H1 (cell line): Measurements from ENCODE around the gene ISM1. TPM values are rescaled to one million over a fixed set of nuclear protein-coding genes. Genes with fewer than 3 reads are reported as not detected.

Experiments used
- CTCF ChIA-PET: fragments of 300-600 bp; sonication (Branson Sonifier 250); formaldehyde crosslinking; loops from one replicate; lab custom pipeline; 2021; ENCODE audit not compliant: partially characterized antibody; lab: Charles Lee
- POLR2A ChIA-PET: fragments of 300-600 bp; sonication (Branson Sonifier 250); formaldehyde crosslinking; loops from one replicate; lab custom pipeline; 2021; ENCODE audit warnings: inconsistent platforms; ENCODE audit not compliant: partially characterized antibody; lab: Charles Lee
- DNase-seq, 2 experiments: peaks; one replicate each; pipeline versions ENCODE4 v3.0.0 to v3.0.0-alpha.2; 2010 to 2022; ENCODE audit warnings: low spot score in 2 of 2, low read depth in 1 of 2, mixed read lengths in 1 of 2
- FAIRE-seq: peaks from 2 replicates; lab custom pipeline; 2011; peaks lifted over from hg19 to GRCh38; lab: Jason Lieb, UNC
- H2AFZ ChIP-seq: 2 replicates; pipeline ENCODE4 v1.8.1; 2012; ENCODE audit warnings: low read length, inconsistent platforms
- H2AK5ac ChIP-seq: 2 replicates; pipeline ENCODE4 v1.6.1; 2013; ENCODE audit warnings: low read depth, low read length
- H2BK120ac ChIP-seq: replicated peaks from 2 replicates; pipeline ENCODE3; 2013; ENCODE audit warnings: low read depth, low read length, inconsistent platforms
- H2BK12ac ChIP-seq: 2 replicates; pipeline ENCODE4 v1.6.1; 2013; ENCODE audit warnings: low read depth, low read length
- H2BK15ac ChIP-seq: 2 replicates; pipeline ENCODE4 v1.6.1; 2013; ENCODE audit warnings: low read length
- H2BK20ac ChIP-seq: 2 replicates; pipeline ENCODE4 v1.6.1; 2013; ENCODE audit warnings: low read length
- H2BK5ac ChIP-seq: 2 replicates; pipeline ENCODE4 v1.6.1; 2013; ENCODE audit warnings: low read depth, low read length
- H3K14ac ChIP-seq: 2 replicates; pipeline ENCODE4 v1.6.1; 2013; ENCODE audit warnings: inconsistent platforms; ENCODE audit not compliant: insufficient read length
- H3K18ac ChIP-seq: 2 replicates; pipeline ENCODE4 v1.6.1; 2013; ENCODE audit warnings: low read length; ENCODE audit errors: extremely low read depth
- H3K23ac ChIP-seq: 2 replicates; pipeline ENCODE4 v1.6.1; 2013; ENCODE audit warnings: inconsistent platforms; ENCODE audit not compliant: insufficient read length
- H3K23me2 ChIP-seq: 2 replicates; pipeline ENCODE4 v1.6.1; 2013; ENCODE audit warnings: low read depth, low read length
- H3K27ac ChIP-seq: 2 replicates; pipeline ENCODE4 v1.6.1; 2011; ENCODE audit warnings: low read depth, low read length, inconsistent platforms
- H3K27me3 ChIP-seq, 4 experiments: replicated peaks in 1 of 4; 1 replicate in 1 of 4; 2 replicates in 3 of 4; pipeline versions ENCODE4 v1.6.1 to v1.8.1; 2011 to 2013; ENCODE audit warnings: low read length in 3 of 4, mild to moderate bottlenecking in 3 of 4, inconsistent platforms in 2 of 4, mixed read lengths in 2 of 4, moderate library complexity in 1 of 4; ENCODE audit not compliant: control insufficient read depth in 3 of 4, insufficient read depth in 3 of 4; ENCODE audit errors: extremely low read depth in 1 of 4
- H3K36me3 ChIP-seq, 4 experiments: 2 replicates each; pipeline versions ENCODE4 v1.6.1 to v1.8.1; 2011 to 2013; ENCODE audit warnings: mild to moderate bottlenecking in 4 of 4, low read length in 3 of 4, moderate library complexity in 2 of 4, control low read depth in 1 of 4, inconsistent platforms in 1 of 4; ENCODE audit not compliant: insufficient read depth in 4 of 4, control insufficient read depth in 2 of 4
- H3K4ac ChIP-seq: replicated peaks from 2 replicates; pipeline ENCODE3; 2013; ENCODE audit warnings: low read length, low read depth, mixed read lengths, inconsistent platforms; ENCODE audit not compliant: insufficient read length
- H3K4me1 ChIP-seq, 4 experiments: replicated peaks in 1 of 4; 1 replicate in 1 of 4; 2 replicates in 3 of 4; pipeline versions ENCODE4 v1.6.1 to v1.8.1; 2011 to 2013; ENCODE audit warnings: low read length in 3 of 4, inconsistent platforms in 2 of 4, mixed read lengths in 1 of 4; ENCODE audit not compliant: insufficient read depth in 4 of 4, control insufficient read depth in 3 of 4
- H3K4me2 ChIP-seq, 2 experiments: 2 replicates each; pipeline versions ENCODE4 v1.6.1 to v1.8.1; 2011 to 2013; ENCODE audit warnings: low read depth in 2 of 2, low read length in 2 of 2, control low read depth in 1 of 2, inconsistent platforms in 1 of 2, mild to moderate bottlenecking in 1 of 2; ENCODE audit not compliant: insufficient read depth in 1 of 2
- H3K4me3 ChIP-seq, 4 experiments: fragments of 200-600, 300-600 bp in 1 of 4; sonication (generic), shearing (Covaris generic), sonication (Bioruptor Twin) in 1 of 4; 2 replicates each; pipeline versions ENCODE4 v1.5.1 to v1.8.1; 2011 to 2016; ENCODE audit warnings: low read length in 4 of 4, low read depth in 3 of 4, control low read depth in 2 of 4, inconsistent platforms in 2 of 4, mild to moderate bottlenecking in 2 of 4, mixed read lengths in 1 of 4, moderate library complexity in 1 of 4; ENCODE audit not compliant: insufficient read depth in 2 of 4; ENCODE audit errors: extremely low read depth in 1 of 4
- H3K56ac ChIP-seq: replicated peaks from 2 replicates; pipeline ENCODE3; 2013; ENCODE audit warnings: low read depth, mild to moderate bottlenecking, mixed read lengths, low read length, inconsistent platforms; ENCODE audit not compliant: insufficient read length
- H3K79me1 ChIP-seq: 2 replicates; pipeline ENCODE4 v1.6.1; 2013; ENCODE audit warnings: low read depth, low read length, control low read depth
- H3K79me2 ChIP-seq, 2 experiments: 2 replicates each; pipeline versions ENCODE4 v1.6.1 to v1.8.1; 2012 to 2013; ENCODE audit warnings: low read length in 2 of 2, mild to moderate bottlenecking in 2 of 2, inconsistent platforms in 1 of 2; ENCODE audit not compliant: insufficient read depth in 2 of 2, control insufficient read depth in 1 of 2
- H3K9ac ChIP-seq, 4 experiments: replicated peaks in 1 of 4; 1 replicate in 1 of 4; 2 replicates in 3 of 4; pipeline versions ENCODE4 v1.6.1 to v1.8.1; 2011 to 2013; ENCODE audit warnings: low read depth in 3 of 4, low read length in 3 of 4, control low read depth in 2 of 4, mild to moderate bottlenecking in 2 of 4, moderate library complexity in 2 of 4, inconsistent platforms in 1 of 4; ENCODE audit errors: extremely low read depth in 1 of 4
- H3K9me3 ChIP-seq, 2 experiments: 2 replicates each; pipeline versions ENCODE4 v1.6.1 to v1.8.1; 2012 to 2013; ENCODE audit warnings: mild to moderate bottlenecking in 2 of 2, moderate library complexity in 2 of 2, control low read depth in 1 of 2, inconsistent platforms in 1 of 2, low read depth in 1 of 2, low read length in 1 of 2, mixed read lengths in 1 of 2; ENCODE audit not compliant: insufficient read depth in 2 of 2
- H4K20me1 ChIP-seq, 2 experiments: replicated peaks in 1 of 2; 2 replicates each; pipeline versions ENCODE3 to v1.8.1; 2011 to 2013; ENCODE audit warnings: inconsistent platforms in 2 of 2, low read length in 2 of 2, mild to moderate bottlenecking in 1 of 2; ENCODE audit not compliant: insufficient read depth in 2 of 2, control insufficient read depth in 1 of 2
- H4K5ac ChIP-seq: 2 replicates; pipeline ENCODE4 v1.6.1; 2013; ENCODE audit warnings: low read length, low read depth, mixed read lengths, inconsistent platforms; ENCODE audit not compliant: insufficient read length
- H4K8ac ChIP-seq: 2 replicates; pipeline ENCODE4 v1.8.0; 2013; ENCODE audit warnings: mild to moderate bottlenecking, moderate library complexity, low read length, inconsistent platforms; ENCODE audit not compliant: insufficient read depth; ENCODE audit errors: extremely low read depth
- H4K91ac ChIP-seq: replicated peaks from 2 replicates; pipeline ENCODE3; 2013; ENCODE audit warnings: low read length, mixed read lengths, inconsistent platforms; ENCODE audit not compliant: insufficient read length
- ASH2L ChIP-seq: fragments of 200-600, 300-600 bp; sonication (generic); IDR thresholded peaks from one replicate; pipeline ENCODE4 v1.7.1; 2017; ENCODE audit warnings: low read length
- BACH1 ChIP-seq: IDR thresholded peaks from 2 replicates; pipeline ENCODE4 v1.6.1; 2012; ENCODE audit warnings: low read length, improper control_type of control experiment
- BRCA1 ChIP-seq: IDR thresholded peaks from 2 replicates; pipeline ENCODE4 v1.6.1; 2012; ENCODE audit warnings: low read depth, low read length, improper control_type of control experiment
- EGR1 ChIP-seq: IDR thresholded peaks from 2 replicates; pipeline ENCODE4 v1.6.1; 2011; ENCODE audit warnings: low read depth, low read length, borderline replicate concordance
- EP300 ChIP-seq, 2 experiments: IDR thresholded peaks; 1 replicate in 1 of 2; 2 replicates in 1 of 2; pipeline ENCODE4 v1.6.1; 2011 to 2012; ENCODE audit warnings: low read depth in 2 of 2, low read length in 2 of 2, mild to moderate bottlenecking in 2 of 2, borderline replicate concordance in 1 of 2, inconsistent platforms in 1 of 2, moderate library complexity in 1 of 2
- FOSL1 ChIP-seq: IDR thresholded peaks from 2 replicates; pipeline ENCODE4 v1.6.1; 2011; ENCODE audit warnings: mild to moderate bottlenecking, low read depth, low read length, moderate library complexity; ENCODE audit not compliant: insufficient read depth
- PHF8 ChIP-seq: fragments of 200-600 bp; sonication (generic); conservative IDR thresholded peaks from 2 replicates; pipeline ENCODE4 v1.7.1; 2012; ENCODE audit warnings: low read depth, mild to moderate bottlenecking, inconsistent platforms, low read length, moderate library complexity
- POLR2A ChIP-seq, 2 experiments: IDR thresholded peaks; 1 replicate in 1 of 2; 2 replicates in 1 of 2; pipeline ENCODE4 v1.6.1; 2011; ENCODE audit warnings: low read depth in 2 of 2, low read length in 2 of 2, mild to moderate bottlenecking in 2 of 2; ENCODE audit errors: control extremely low read depth in 1 of 2
- RFX5 ChIP-seq: IDR thresholded peaks from 2 replicates; pipeline ENCODE4 v1.6.1; 2011; ENCODE audit warnings: low read depth, low read length, improper control_type of control experiment, borderline replicate concordance
- SIX5 ChIP-seq: IDR thresholded peaks from 2 replicates; pipeline ENCODE4 v1.6.1; 2011; ENCODE audit warnings: mild to moderate bottlenecking, low read depth, low read length
- SRF ChIP-seq: IDR thresholded peaks from 2 replicates; pipeline ENCODE4 v1.6.1; 2011; ENCODE audit warnings: mild to moderate bottlenecking, low read depth, low read length, moderate library complexity
- TAF1 ChIP-seq: IDR thresholded peaks from 2 replicates; pipeline ENCODE4 v1.6.1; 2011; ENCODE audit warnings: mild to moderate bottlenecking, low read depth, low read length
- TAF7 ChIP-seq: optimal IDR thresholded peaks from 2 replicates; pipeline ENCODE3; 2011; ENCODE audit warnings: low read depth, mild to moderate bottlenecking, inconsistent platforms, low read length, moderate library complexity, borderline replicate concordance
- TCF12 ChIP-seq: IDR thresholded peaks from 2 replicates; pipeline ENCODE4 v1.6.1; 2011; ENCODE audit warnings: low read depth, mild to moderate bottlenecking, low read length
- WGBS, 2 experiments: shearing (Covaris generic) in 1 of 2; methylation state at CpG; one replicate each; pipeline versions ENCODE4 v1.1.6 to v1.1.7; 2013 to 2015; ENCODE audit warnings: low lambda C conversion rate in 2 of 2, mixed read lengths in 2 of 2, inconsistent platforms in 1 of 2, low coverage in 1 of 2, missing lambda C conversion rate in 1 of 2; ENCODE audit not compliant: insufficient replicate concordance in 2 of 2, insufficient coverage in 1 of 2, insufficient read length in 1 of 2; ENCODE audit errors: extremely low coverage in 1 of 2, missing lambda C conversion rate in 1 of 2; 5-methylcytosine and 5-hydroxymethylcytosine counted together
- polyA plus RNA-seq, 7 experiments: library from polyadenylated mRNA; depleted of rRNA in 3 of 7; stranded (reverse) in 5 of 7; unstranded in 2 of 7; fragments of >200 nt in 5 of 7; fragments of 200-250 nt in 2 of 7; gene quantifications; 1 replicate in 5 of 7; 2 replicates in 1 of 7; 4 replicates in 1 of 7; pipeline versions ENCODE4 v1.2.1 to v1.2.3, GENCODE V29; 2011 to 2013; ENCODE audit warnings: missing spikeins in 2 of 7, mixed read lengths in 2 of 7
- total RNA-seq: library from RNA; stranded (reverse); fragmentation: NEBNext Ultra II Directional; extraction: Animal tissue kit (Norgen Biotek cat#: 25700); gene quantifications from 2 replicates; pipeline ENCODE4 v1.2.1, GENCODE V29; 2021

ISM1 gene
- total and polyA plus RNA-seq, 2 of the 8 experiments (the other 6 are each of a cell fraction or from before 2014, with no cell fraction given): 0.62 to 0.97 TPM

- no peak overlapping the region for H2BK120ac ChIP-seq
- H2BK5ac ChIP-seq: no peak overlapping the region
- no peak overlapping the region for H2BK15ac ChIP-seq
- DNase-seq: no peak
- H3K36me3 ChIP-seq: no peaks in the 10 kb centered on the region
- no peak overlapping the region for H3K4me2 ChIP-seq
- H3K18ac ChIP-seq: no peak overlapping the region
- no peak overlapping the region for H2BK20ac ChIP-seq
- POLR2A ChIA-PET: no interaction called here
- H3K23ac ChIP-seq: no peak overlapping the region
- H3K79me1 ChIP-seq: no peaks in the 10 kb centered on the region
- H4K20me1 ChIP-seq: peaks cover 0 to 1% of the 10 kb centered on the region in 2 experiments
- H3K79me2 ChIP-seq: no peaks in the 10 kb centered on the region
- 82% methylated on average over 9 of the region's 9 CpGs; no CpG with 5 or more reads in 1 of the 2 experiments for WGBS, 2 experiments
- no peaks in the 10 kb centered on the region for H3K9me3 ChIP-seq
- H3K4me3 ChIP-seq: no peak overlapping the region
- H2BK12ac ChIP-seq: no peak overlapping the region
- CTCF ChIA-PET: interaction anchor here (0.6 to 2.7 kb wide), 11 partner anchors 9 to 324 kb away, joined by 3 to 10 read pairs (median 3); no protein-coding TSS in a partner anchor
- FAIRE-seq: no peak
- H4K8ac ChIP-seq: no peak overlapping the region
- peaks cover 2 to 6% (median 3%) of the 10 kb centered on the region in 4 experiments; a peak in 3 of 7 replicates for H3K4me1 ChIP-seq
- H4K91ac ChIP-seq: no peak overlapping the region
- TF ChIP-seq ASH2L: no peak
- no peak for TF ChIP-seq EGR1
- TF ChIP-seq POLR2A (IDR thresholded peaks at IDR 0.05; ENCODE audit: control extremely low read depth in 1 of 2, low read depth in 2 of 2, low read length in 2 of 2): no peak
- TF ChIP-seq SRF: no peak
- no peak for TF ChIP-seq BACH1
- no peak for TF ChIP-seq PHF8
- TF ChIP-seq BRCA1: no peak
- no peak for TF ChIP-seq RFX5
- TF ChIP-seq TCF12: no peak
- TF ChIP-seq TAF7: no peak
- TF ChIP-seq FOSL1: no peak
- no peak for TF ChIP-seq TAF1
- no peak for TF ChIP-seq SIX5
- TF ChIP-seq EP300 (IDR thresholded peaks at IDR 0.05; ENCODE audit: borderline replicate concordance in 1 of 2, low read depth in 2 of 2, low read length in 2 of 2): no peak
- no peaks in the 10 kb centered on the region for H3K23me2 ChIP-seq
- no peak overlapping the region for H3K27ac ChIP-seq
- H3K27me3 ChIP-seq: no peaks in the 10 kb centered on the region; a peak in 1 of 7 replicates
- no peak overlapping the region for H3K4ac ChIP-seq
- H2AK5ac ChIP-seq: no peak overlapping the region
- H2AFZ ChIP-seq: no peak overlapping the region
- H3K14ac ChIP-seq: no peak overlapping the region
- H3K9ac ChIP-seq: no peak overlapping the region
- H3K56ac ChIP-seq: no peak overlapping the region
- no peak overlapping the region for H4K5ac ChIP-seq
Observed at GRCh38 chr20:13277663-13278295, 56.7 kb downstream of the ISM1 start.
